HCT116 (cell line): ENCODE measurements around the gene GNG12. TPM values are rescaled to one million over a fixed set of nuclear protein-coding genes. Genes with fewer than 3 reads are reported as not detected.
A peak's percentile ranks its signal among the peaks of the same experiment; 100 is the strongest.

Source experiments
- ATAC-seq: fragments of 200-7000 bp; cut with Tn5 transposase; 2 replicates; pipeline ENCODE4 v1.9.1; 2020; ENCODE audit warnings: mild to moderate bottlenecking, moderate library complexity
- BruUV-seq: library from RNA; stranded (reverse); fragments of 400-500 nt; replicated peaks from 2 replicates; lab custom pipeline; 2021; lab: Mats Ljungman, UMichigan
- CTCF ChIA-PET: fragments of 300-600 bp; sonication (Branson Sonifier 250); formaldehyde crosslinking; loops from one replicate; lab custom pipeline; 2021; ENCODE audit warnings: antibody characterized with exemption; lab: Charles Lee
- POLR2A ChIA-PET: fragments of 300-600, 350-600 bp; sonication (Branson Sonifier 250); formaldehyde crosslinking; loops from one replicate; lab custom pipeline; 2021; ENCODE audit warnings: antibody characterized with exemption; lab: Charles Lee
- RAD21 ChIA-PET, 2 experiments: fragments of 300-600 bp; sonication (Branson Sonifier 250); formaldehyde crosslinking; loops; one replicate each; lab custom pipeline; 2023; ENCODE audit warnings: low total read pairs in 2 of 2; ENCODE audit not compliant: uncharacterized antibody in 2 of 2, unreplicated experiment in 2 of 2, low non-redundant PET in 1 of 2; lab: Charles Lee
- DNase-seq: peaks from one replicate; pipeline ENCODE4 v3.0.0-alpha.2; 2010; ENCODE audit warnings: low read depth, low spot score
- H2AFZ ChIP-seq: fragments of 200-600 bp; shearing (Covaris generic), sonication (generic); 2 replicates; pipeline ENCODE4 v1.6.1; 2017; ENCODE audit warnings: low read depth, mixed run types, mixed read lengths, antibody characterized with exemption, low read length; ENCODE audit not compliant: poor library complexity, severe bottlenecking
- H3K27ac ChIP-seq: 2 replicates; pipeline ENCODE4 v1.5.1; 2012; ENCODE audit warnings: low read depth, low read length
- H3K27me3 ChIP-seq: fragments of 200-600 bp; sonication (generic); 2 replicates; pipeline ENCODE4 v1.6.1; 2016; ENCODE audit warnings: mixed run types, low read length, mixed read lengths; ENCODE audit not compliant: insufficient read depth
- H3K36me3 ChIP-seq, 2 experiments: fragments of 200-500 bp in 1 of 2; fragments of 200-600 bp in 1 of 2; sonication (Bioruptor generic) in 1 of 2; sonication (generic) in 1 of 2; 2 replicates each; pipeline versions ENCODE4 v1.5.1 to v1.6.1; 2014 to 2016; ENCODE audit warnings: low read length in 2 of 2, inconsistent platforms in 1 of 2, mixed read lengths in 1 of 2, mixed run types in 1 of 2; ENCODE audit not compliant: insufficient read depth in 2 of 2, control insufficient read depth in 1 of 2
- H3K4me1 ChIP-seq, 2 experiments: fragments of 200-600 bp in 1 of 2; sonication (generic) in 1 of 2; 2 replicates each; pipeline versions ENCODE4 v1.5.1 to v1.6.1; 2012 to 2017; ENCODE audit warnings: low read length in 2 of 2, inconsistent platforms in 1 of 2, mild to moderate bottlenecking in 1 of 2, mixed read lengths in 1 of 2, mixed run types in 1 of 2, moderate library complexity in 1 of 2; ENCODE audit not compliant: insufficient read depth in 2 of 2, control insufficient read depth in 1 of 2
- H3K4me2 ChIP-seq: fragments of 200-600 bp; sonication (generic); 2 replicates; pipeline ENCODE4 v1.6.1; 2017; ENCODE audit warnings: mixed run types, low read length, mixed read lengths
- H3K4me3 ChIP-seq, 2 experiments: fragments of 200-600 bp in 1 of 2; sonication (generic) in 1 of 2; replicated peaks in 1 of 2; 2 replicates each; pipeline ENCODE4 v1.5.1; 2011 to 2016; ENCODE audit warnings: low read length in 2 of 2, control low read depth in 1 of 2, low read depth in 1 of 2, mild to moderate bottlenecking in 1 of 2, mixed read lengths in 1 of 2, mixed run types in 1 of 2
- H3K79me2 ChIP-seq: fragments of 200-600 bp; sonication (generic); 2 replicates; pipeline ENCODE4 v1.6.1; 2017; ENCODE audit warnings: mild to moderate bottlenecking, mixed run types, low read length, moderate library complexity, mixed read lengths; ENCODE audit not compliant: insufficient read depth
- H3K9ac ChIP-seq: fragments of 200-600 bp; sonication (generic); 2 replicates; pipeline ENCODE4 v1.6.1; 2016; ENCODE audit warnings: low read length, mixed read lengths
- H3K9me2 ChIP-seq: fragments of 200-600 bp; sonication (generic), shearing (Covaris generic); 2 replicates; pipeline ENCODE4 v1.6.1; 2017; ENCODE audit warnings: mixed run types, mild to moderate bottlenecking, moderate library complexity; ENCODE audit not compliant: insufficient read depth
- H3K9me3 ChIP-seq, 2 experiments: fragments of 200-500 bp in 1 of 2; fragments of 200-600 bp in 1 of 2; sonication (Bioruptor generic) in 1 of 2; sonication (generic) in 1 of 2; 2 replicates each; pipeline ENCODE4 v1.6.1; 2014 to 2017; ENCODE audit warnings: low read length in 2 of 2, mixed read lengths in 2 of 2, inconsistent platforms in 1 of 2, low read depth in 1 of 2, mild to moderate bottlenecking in 1 of 2, mixed run types in 1 of 2, moderate library complexity in 1 of 2; ENCODE audit not compliant: control insufficient read depth in 1 of 2, insufficient read depth in 1 of 2
- H4K20me1 ChIP-seq: fragments of 200-600 bp; sonication (generic), shearing (Covaris generic); 2 replicates; pipeline ENCODE4 v1.6.1; 2017; ENCODE audit warnings: mixed run types, mild to moderate bottlenecking, moderate library complexity; ENCODE audit not compliant: insufficient read depth
- CBX3 ChIP-seq: IDR thresholded peaks from 2 replicates; pipeline ENCODE4 v1.6.1; 2012; ENCODE audit warnings: low read depth
- EGR1 ChIP-seq: IDR thresholded peaks from 2 replicates; pipeline ENCODE4 v1.6.1; 2012; ENCODE audit warnings: low read depth
- ELF1 ChIP-seq: IDR thresholded peaks from 2 replicates; pipeline ENCODE4 v1.6.1; 2012; ENCODE audit warnings: low read depth, borderline replicate concordance
- FOSL1 ChIP-seq: IDR thresholded peaks from 2 replicates; pipeline ENCODE4 v1.6.1; 2012; ENCODE audit warnings: low read depth
- JUND ChIP-seq: IDR thresholded peaks from 2 replicates; pipeline ENCODE4 v1.6.1; 2012
- POLR2AphosphoS5 ChIP-seq: IDR thresholded peaks from 2 replicates; pipeline ENCODE4 v1.6.1; 2011; ENCODE audit warnings: mild to moderate bottlenecking, low read depth, low read length, moderate library complexity
- RAD21 ChIP-seq: IDR thresholded peaks from 2 replicates; pipeline ENCODE4 v1.6.1; 2012; ENCODE audit warnings: low read depth, mild to moderate bottlenecking
- SIN3A ChIP-seq: IDR thresholded peaks from 2 replicates; pipeline ENCODE4 v1.6.1; 2012; ENCODE audit warnings: low read depth
- SP1 ChIP-seq: IDR thresholded peaks from 2 replicates; pipeline ENCODE4 v1.6.1; 2012; ENCODE audit warnings: low read depth
- SRF ChIP-seq: IDR thresholded peaks from 2 replicates; pipeline ENCODE4 v1.6.1; 2012; ENCODE audit warnings: low read depth
- intact Hi-C: fragments of 100-400 bp; cut with micrococcal nuclease; formaldehyde crosslinking; loops from 2 replicates; pipeline ENCODE4 v1.10.0; 2022
- total RNA-seq: library from RNA; stranded (reverse); gene quantifications from one replicate; pipeline ENCODE4 v1.2.1, GENCODE V29; 2021; ENCODE audit not compliant: unreplicated experiment
- TF ChIP-seq, protein P1 (sequence below): IDR thresholded peaks from 2 replicates; pipeline ENCODE4 v1.6.1; 2012
- TF ChIP-seq, protein P2 (sequence below), 3 experiments: fragments of 200-600 bp in 1 of 3; sonication (generic) in 1 of 3; IDR thresholded peaks in 2 of 3; conservative IDR thresholded peaks in 1 of 3; 2 replicates each; pipeline ENCODE4 v1.5.1; 2012 to 2017; ENCODE audit warnings: low read depth in 2 of 3, low read length in 2 of 3, antibody characterized with exemption in 1 of 3, borderline replicate concordance in 1 of 3, control low read depth in 1 of 3, mild to moderate bottlenecking in 1 of 3, mixed read lengths in 1 of 3, mixed run types in 1 of 3, moderate library complexity in 1 of 3; ENCODE audit not compliant: insufficient read depth in 1 of 3

The GNG12 gene
- total RNA-seq, 1 experiment from 2014 or later = 49.6 TPM

DNA sequence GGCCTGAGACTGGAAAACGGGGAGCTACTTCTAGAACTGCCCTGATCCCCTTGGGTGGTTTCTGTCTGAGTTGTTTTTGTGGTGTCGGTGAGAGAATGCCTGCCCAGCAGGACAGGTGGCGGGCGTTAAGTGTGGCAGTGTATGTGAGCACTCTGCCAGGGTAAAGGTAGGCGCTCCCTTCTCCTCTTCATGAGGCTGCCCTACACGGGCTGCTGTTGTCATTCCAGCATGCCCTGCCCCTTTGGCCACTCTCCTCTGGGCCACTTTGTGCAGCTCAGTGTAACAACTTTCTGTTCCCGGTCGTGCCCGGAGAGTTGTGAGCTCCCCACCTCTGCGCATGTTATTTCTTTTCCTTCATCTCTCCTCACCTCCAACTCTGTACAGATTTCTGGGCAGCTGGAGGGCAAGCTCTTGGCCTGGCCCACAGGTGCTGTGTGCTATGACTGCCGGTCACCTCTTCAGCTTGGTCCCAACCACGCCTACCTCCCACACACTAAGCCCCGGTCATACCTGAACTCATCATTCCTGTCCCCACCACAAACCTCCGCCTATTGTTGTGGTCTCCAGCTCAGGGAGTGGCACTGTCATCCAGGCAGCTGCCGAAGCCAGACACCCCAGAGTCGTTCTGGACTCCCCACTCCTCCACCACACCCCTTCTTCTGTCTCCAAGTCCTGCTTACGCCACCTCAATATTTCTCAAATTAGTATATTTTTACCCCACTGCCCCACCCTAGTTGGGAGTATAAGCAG lies 79.3 kb downstream of the GNG12 start:
- peaks cover 4% of the 10 kb centered on the region for H3K79me2 ChIP-seq
- DNase-seq = peak; percentile 71
- H3K9me3 ChIP-seq = no peaks in the 10 kb centered on the region
- TF ChIP-seq, protein P1, sequence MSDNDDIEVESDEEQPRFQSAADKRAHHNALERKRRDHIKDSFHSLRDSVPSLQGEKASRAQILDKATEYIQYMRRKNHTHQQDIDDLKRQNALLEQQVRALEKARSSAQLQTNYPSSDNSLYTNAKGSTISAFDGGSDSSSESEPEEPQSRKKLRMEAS = peak; percentile 61
- TF ChIP-seq FOSL1 (peak; percentile 13; the same call in 1 of the 2 replicates), RAD21 (no peak), EGR1 (peak; percentile 93), CBX3 (peak; percentile 35; the same call in 1 of the 2 replicates), SRF (no peak), POLR2AphosphoS5 (peak; percentile 39), SP1 (peak; percentile 81), ELF1 (no peak), JUND (peak; percentile 33; the same call in 1 of the 2 replicates), SIN3A (no peak)
- TF ChIP-seq, protein P2, sequence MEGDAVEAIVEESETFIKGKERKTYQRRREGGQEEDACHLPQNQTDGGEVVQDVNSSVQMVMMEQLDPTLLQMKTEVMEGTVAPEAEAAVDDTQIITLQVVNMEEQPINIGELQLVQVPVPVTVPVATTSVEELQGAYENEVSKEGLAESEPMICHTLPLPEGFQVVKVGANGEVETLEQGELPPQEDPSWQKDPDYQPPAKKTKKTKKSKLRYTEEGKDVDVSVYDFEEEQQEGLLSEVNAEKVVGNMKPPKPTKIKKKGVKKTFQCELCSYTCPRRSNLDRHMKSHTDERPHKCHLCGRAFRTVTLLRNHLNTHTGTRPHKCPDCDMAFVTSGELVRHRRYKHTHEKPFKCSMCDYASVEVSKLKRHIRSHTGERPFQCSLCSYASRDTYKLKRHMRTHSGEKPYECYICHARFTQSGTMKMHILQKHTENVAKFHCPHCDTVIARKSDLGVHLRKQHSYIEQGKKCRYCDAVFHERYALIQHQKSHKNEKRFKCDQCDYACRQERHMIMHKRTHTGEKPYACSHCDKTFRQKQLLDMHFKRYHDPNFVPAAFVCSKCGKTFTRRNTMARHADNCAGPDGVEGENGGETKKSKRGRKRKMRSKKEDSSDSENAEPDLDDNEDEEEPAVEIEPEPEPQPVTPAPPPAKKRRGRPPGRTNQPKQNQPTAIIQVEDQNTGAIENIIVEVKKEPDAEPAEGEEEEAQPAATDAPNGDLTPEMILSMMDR (IDR thresholded peaks at IDR 0.05 in 2 of 3, conservative IDR thresholded peaks at IDR 0.05 in 1 of 3; ENCODE audit: borderline replicate concordance in 1 of 3, insufficient read depth in 1 of 3, low read depth in 2 of 3, low read length in 2 of 3) = no peak
- ATAC-seq = peak; percentile 77
- H3K27me3 ChIP-seq = no peaks in the 10 kb centered on the region
- no TSS peak for BruUV-seq
- H3K9ac ChIP-seq = peak overlapping the region; percentile 28
- peak overlapping the region in 1 of 2 experiments; percentile 28; a peak in 2 of 4 replicates for H3K4me3 ChIP-seq
- CTCF ChIA-PET = interaction anchor here (0.8 to 4.7 kb wide), 4 partner anchors 13 to 230 kb away, joined by 3 to 15 read pairs (median 6); no protein-coding TSS in a partner anchor
- POLR2A ChIA-PET = interaction anchor here (2.0 kb wide), 1 partner anchor 68 kb away, joined by 14 read pairs; the partner anchor contains the start of gene GADD45A
- no peak overlapping the region for H2AFZ ChIP-seq
- H3K36me3 ChIP-seq = no peaks in the 10 kb centered on the region
- peaks cover 44 to 62% of the 10 kb centered on the region in 2 experiments for H3K4me1 ChIP-seq
- RAD21 ChIA-PET = interaction anchor here (0.6 to 0.9 kb wide), 3 partner anchors 53 to 348 kb away, joined by 3 to 4 read pairs (median 3); partner anchors contain the start of gene GADD45A (in 1 of the 2)
- intact Hi-C loops = no loop called here
- no peaks in the 10 kb centered on the region for H3K9me2 ChIP-seq
- H4K20me1 ChIP-seq = no peaks in the 10 kb centered on the region
- H3K4me2 ChIP-seq = peak overlapping the region; percentile 73
- H3K27ac ChIP-seq = no peak overlapping the region
